ENCODE measurements around the gene CHCHD2. TPM values are rescaled to one million over a fixed set of nuclear protein-coding genes. Genes with fewer than 3 reads are reported as not detected.

CHCHD2 gene
- total and polyA plus RNA-seq, 9 of the 15 experiments (the other 6 are each of a cell fraction or from before 2014, with no cell fraction given): 145 to 1,044 (median 648) TPM

DNA sequence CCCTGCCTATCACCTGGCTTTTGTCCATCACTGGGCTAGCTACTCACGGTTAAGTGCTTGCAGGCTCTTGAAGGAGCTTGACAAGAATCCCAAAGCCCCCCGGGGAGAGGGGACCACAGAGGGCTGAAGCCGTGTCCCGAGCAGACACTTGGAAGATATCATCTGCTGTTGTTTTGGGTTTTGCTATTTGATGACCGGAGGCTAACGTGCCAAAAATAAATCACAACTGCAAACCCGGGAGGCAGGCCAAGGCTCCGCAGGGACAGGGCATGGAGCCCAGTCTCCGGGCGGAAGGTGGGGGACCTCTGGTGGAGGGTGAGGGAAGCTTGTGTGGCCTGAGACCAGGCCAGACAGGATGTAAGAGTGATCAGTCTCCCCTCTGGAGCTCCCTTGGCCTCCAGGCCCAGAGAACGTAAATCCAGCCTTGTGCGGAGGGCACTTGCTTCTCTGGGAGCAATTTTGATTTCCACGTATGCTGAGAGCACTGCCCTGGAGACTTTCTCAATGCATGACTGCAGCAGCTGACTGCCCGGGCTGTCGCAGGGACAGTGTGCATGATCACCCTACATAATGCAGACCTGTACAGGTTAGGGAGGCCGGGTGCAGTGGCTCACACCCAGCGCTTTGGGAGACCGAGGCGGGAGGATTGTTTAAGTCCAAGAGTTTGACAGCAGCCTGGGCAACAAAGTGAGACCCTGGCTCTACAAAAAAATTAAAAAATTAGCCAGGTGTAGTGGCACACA is 13.3 kb downstream of the CHCHD2 start, which contains the start of gene PHKG1 (continued):
- TF ChIP-seq, protein P1, sequence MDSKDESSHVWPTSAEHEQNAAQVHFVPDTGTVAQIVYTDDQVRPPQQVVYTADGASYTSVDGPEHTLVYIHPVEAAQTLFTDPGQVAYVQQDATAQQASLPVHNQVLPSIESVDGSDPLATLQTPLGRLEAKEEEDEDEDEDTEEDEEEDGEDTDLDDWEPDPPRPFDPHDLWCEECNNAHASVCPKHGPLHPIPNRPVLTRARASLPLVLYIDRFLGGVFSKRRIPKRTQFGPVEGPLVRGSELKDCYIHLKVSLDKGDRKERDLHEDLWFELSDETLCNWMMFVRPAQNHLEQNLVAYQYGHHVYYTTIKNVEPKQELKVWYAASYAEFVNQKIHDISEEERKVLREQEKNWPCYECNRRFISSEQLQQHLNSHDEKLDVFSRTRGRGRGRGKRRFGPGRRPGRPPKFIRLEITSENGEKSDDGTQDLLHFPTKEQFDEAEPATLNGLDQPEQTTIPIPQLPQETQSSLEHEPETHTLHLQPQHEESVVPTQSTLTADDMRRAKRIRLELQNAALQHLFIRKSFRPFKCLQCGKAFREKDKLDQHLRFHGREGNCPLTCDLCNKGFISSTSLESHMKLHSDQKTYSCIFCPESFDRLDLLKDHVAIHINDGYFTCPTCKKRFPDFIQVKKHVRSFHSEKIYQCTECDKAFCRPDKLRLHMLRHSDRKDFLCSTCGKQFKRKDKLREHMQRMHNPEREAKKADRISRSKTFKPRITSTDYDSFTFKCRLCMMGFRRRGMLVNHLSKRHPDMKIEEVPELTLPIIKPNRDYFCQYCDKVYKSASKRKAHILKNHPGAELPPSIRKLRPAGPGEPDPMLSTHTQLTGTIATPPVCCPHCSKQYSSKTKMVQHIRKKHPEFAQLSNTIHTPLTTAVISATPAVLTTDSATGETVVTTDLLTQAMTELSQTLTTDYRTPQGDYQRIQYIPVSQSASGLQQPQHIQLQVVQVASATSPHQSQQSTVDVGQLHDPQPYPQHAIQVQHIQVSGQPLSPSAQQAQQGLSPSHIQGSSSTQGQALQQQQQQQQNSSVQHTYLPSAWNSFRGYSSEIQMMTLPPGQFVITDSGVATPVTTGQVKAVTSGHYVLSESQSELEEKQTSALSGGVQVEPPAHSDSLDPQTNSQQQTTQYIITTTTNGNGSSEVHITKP (IDR thresholded peaks at IDR 0.05; ENCODE audit: partially characterized antibody): no peak
- TF ChIP-seq, protein P2, sequence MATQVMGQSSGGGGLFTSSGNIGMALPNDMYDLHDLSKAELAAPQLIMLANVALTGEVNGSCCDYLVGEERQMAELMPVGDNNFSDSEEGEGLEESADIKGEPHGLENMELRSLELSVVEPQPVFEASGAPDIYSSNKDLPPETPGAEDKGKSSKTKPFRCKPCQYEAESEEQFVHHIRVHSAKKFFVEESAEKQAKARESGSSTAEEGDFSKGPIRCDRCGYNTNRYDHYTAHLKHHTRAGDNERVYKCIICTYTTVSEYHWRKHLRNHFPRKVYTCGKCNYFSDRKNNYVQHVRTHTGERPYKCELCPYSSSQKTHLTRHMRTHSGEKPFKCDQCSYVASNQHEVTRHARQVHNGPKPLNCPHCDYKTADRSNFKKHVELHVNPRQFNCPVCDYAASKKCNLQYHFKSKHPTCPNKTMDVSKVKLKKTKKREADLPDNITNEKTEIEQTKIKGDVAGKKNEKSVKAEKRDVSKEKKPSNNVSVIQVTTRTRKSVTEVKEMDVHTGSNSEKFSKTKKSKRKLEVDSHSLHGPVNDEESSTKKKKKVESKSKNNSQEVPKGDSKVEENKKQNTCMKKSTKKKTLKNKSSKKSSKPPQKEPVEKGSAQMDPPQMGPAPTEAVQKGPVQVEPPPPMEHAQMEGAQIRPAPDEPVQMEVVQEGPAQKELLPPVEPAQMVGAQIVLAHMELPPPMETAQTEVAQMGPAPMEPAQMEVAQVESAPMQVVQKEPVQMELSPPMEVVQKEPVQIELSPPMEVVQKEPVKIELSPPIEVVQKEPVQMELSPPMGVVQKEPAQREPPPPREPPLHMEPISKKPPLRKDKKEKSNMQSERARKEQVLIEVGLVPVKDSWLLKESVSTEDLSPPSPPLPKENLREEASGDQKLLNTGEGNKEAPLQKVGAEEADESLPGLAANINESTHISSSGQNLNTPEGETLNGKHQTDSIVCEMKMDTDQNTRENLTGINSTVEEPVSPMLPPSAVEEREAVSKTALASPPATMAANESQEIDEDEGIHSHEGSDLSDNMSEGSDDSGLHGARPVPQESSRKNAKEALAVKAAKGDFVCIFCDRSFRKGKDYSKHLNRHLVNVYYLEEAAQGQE (IDR thresholded peaks at IDR 0.05; ENCODE audit: borderline replicate concordance): peak; percentile 24; the same call in 1 of the 2 replicates
- TF ChIP-seq, protein P2 (CRISPR knock-in tag; IDR thresholded peaks at IDR 0.05; ENCODE audit: low read depth): no peak
- TF ChIP-seq NEUROD1 (IDR thresholded peaks at IDR 0.05; ENCODE audit: borderline replicate concordance, low read depth, low read length, partially characterized antibody): no peak
- TF ChIP-seq, protein P3, sequence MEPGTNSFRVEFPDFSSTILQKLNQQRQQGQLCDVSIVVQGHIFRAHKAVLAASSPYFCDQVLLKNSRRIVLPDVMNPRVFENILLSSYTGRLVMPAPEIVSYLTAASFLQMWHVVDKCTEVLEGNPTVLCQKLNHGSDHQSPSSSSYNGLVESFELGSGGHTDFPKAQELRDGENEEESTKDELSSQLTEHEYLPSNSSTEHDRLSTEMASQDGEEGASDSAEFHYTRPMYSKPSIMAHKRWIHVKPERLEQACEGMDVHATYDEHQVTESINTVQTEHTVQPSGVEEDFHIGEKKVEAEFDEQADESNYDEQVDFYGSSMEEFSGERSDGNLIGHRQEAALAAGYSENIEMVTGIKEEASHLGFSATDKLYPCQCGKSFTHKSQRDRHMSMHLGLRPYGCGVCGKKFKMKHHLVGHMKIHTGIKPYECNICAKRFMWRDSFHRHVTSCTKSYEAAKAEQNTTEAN (CRISPR knock-in tag; IDR thresholded peaks at IDR 0.05): no peak
- TF ChIP-seq, protein P4, sequence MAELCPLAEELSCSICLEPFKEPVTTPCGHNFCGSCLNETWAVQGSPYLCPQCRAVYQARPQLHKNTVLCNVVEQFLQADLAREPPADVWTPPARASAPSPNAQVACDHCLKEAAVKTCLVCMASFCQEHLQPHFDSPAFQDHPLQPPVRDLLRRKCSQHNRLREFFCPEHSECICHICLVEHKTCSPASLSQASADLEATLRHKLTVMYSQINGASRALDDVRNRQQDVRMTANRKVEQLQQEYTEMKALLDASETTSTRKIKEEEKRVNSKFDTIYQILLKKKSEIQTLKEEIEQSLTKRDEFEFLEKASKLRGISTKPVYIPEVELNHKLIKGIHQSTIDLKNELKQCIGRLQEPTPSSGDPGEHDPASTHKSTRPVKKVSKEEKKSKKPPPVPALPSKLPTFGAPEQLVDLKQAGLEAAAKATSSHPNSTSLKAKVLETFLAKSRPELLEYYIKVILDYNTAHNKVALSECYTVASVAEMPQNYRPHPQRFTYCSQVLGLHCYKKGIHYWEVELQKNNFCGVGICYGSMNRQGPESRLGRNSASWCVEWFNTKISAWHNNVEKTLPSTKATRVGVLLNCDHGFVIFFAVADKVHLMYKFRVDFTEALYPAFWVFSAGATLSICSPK (IDR thresholded peaks at IDR 0.05; ENCODE audit: borderline replicate concordance): no peak
- TF ChIP-seq, protein P5, sequence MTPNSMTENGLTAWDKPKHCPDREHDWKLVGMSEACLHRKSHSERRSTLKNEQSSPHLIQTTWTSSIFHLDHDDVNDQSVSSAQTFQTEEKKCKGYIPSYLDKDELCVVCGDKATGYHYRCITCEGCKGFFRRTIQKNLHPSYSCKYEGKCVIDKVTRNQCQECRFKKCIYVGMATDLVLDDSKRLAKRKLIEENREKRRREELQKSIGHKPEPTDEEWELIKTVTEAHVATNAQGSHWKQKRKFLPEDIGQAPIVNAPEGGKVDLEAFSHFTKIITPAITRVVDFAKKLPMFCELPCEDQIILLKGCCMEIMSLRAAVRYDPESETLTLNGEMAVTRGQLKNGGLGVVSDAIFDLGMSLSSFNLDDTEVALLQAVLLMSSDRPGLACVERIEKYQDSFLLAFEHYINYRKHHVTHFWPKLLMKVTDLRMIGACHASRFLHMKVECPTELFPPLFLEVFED (CRISPR knock-in tag; conservative IDR thresholded peaks at IDR 0.05): no peak
- peak; percentile 27 to 66; a peak in 3 of 4 replicates for TF ChIP-seq RAD21 (CRISPR knock-in tag; conservative IDR thresholded peaks at IDR 0.05 in 1 of 2, IDR thresholded peaks at IDR 0.05 in 1 of 2)

Measured in K562 (cell line).